ENCODE data around the gene MRPS30.

The MRPS30 gene

GRCh38 chr5:44830951-44831350 lies 22.2 kb downstream of the MRPS30 start:
- no peak for ATAC-seq

GRCh38 chr5:44833249-44833648 lies 24.5 kb downstream of the MRPS30 start:
- no peak for ATAC-seq
- no peak for TF ChIP-seq CSRNP3 (CRISPR knock-in tag; IDR thresholded peaks at IDR 0.05)
- no peak for TF ChIP-seq ZNF70 (CRISPR knock-in tag; IDR thresholded peaks at IDR 0.05)
- TF ChIP-seq ARNTL (CRISPR knock-in tag; IDR thresholded peaks at IDR 0.05; ENCODE audit: borderline replicate concordance, low read depth) = no peak
- TF ChIP-seq GLIS3 (CRISPR knock-in tag; IDR thresholded peaks at IDR 0.05) = no peak
- TF ChIP-seq SNAI2 (CRISPR knock-in tag; IDR thresholded peaks at IDR 0.05) = no peak
- no peak for TF ChIP-seq ZFP30 (CRISPR knock-in tag; IDR thresholded peaks at IDR 0.05)
- TF ChIP-seq POU6F1 (CRISPR knock-in tag; IDR thresholded peaks at IDR 0.05; ENCODE audit: borderline replicate concordance, low read depth) = no peak
- TF ChIP-seq ISL1 (CRISPR knock-in tag; IDR thresholded peaks at IDR 0.05) = no peak
- TF ChIP-seq OSR1 (CRISPR knock-in tag; IDR thresholded peaks at IDR 0.05) = no peak
- TF ChIP-seq RARB (CRISPR knock-in tag; IDR thresholded peaks at IDR 0.05) = no peak
- TF ChIP-seq ZNF8 (CRISPR knock-in tag; IDR thresholded peaks at IDR 0.05) = no peak

More at GRCh38 chr5:44830951-44831350, 22.2 kb downstream of the MRPS30 start:
- TF ChIP-seq PATZ1 (CRISPR knock-in tag; IDR thresholded peaks at IDR 0.05; ENCODE audit: borderline replicate concordance) (no peak), ARNTL (CRISPR knock-in tag; IDR thresholded peaks at IDR 0.05; ENCODE audit: borderline replicate concordance, low read depth) (no peak), PPARA (CRISPR knock-in tag; IDR thresholded peaks at IDR 0.05; ENCODE audit: borderline replicate concordance) (no peak), TCF4 (CRISPR knock-in tag; IDR thresholded peaks at IDR 0.05; ENCODE audit: borderline replicate concordance) (no peak), ZC3H10 (CRISPR knock-in tag; IDR thresholded peaks at IDR 0.05) (no peak), BACH2 (CRISPR knock-in tag; IDR thresholded peaks at IDR 0.05; ENCODE audit: borderline replicate concordance) (no peak), GLIS3 (CRISPR knock-in tag; IDR thresholded peaks at IDR 0.05) (no peak), TSHZ2 (CRISPR knock-in tag; IDR thresholded peaks at IDR 0.05) (no peak), TOX (CRISPR knock-in tag; IDR thresholded peaks at IDR 0.05; ENCODE audit: borderline replicate concordance) (no peak), POU6F1 (CRISPR knock-in tag; IDR thresholded peaks at IDR 0.05; ENCODE audit: borderline replicate concordance, low read depth) (no peak), CSRNP3 (CRISPR knock-in tag; IDR thresholded peaks at IDR 0.05) (no peak), ZFP3 (CRISPR knock-in tag; IDR thresholded peaks at IDR 0.05) (no peak), OSR1 (CRISPR knock-in tag; IDR thresholded peaks at IDR 0.05) (no peak), ISL1 (CRISPR knock-in tag; IDR thresholded peaks at IDR 0.05) (no peak), ZNF8 (CRISPR knock-in tag; IDR thresholded peaks at IDR 0.05) (no peak)

Data from SK-N-SH treated with all-trans-retinoic acid at 6 μM for 48 hours (cell line).